AG20443 (cell line): ENCODE data around the gene LMNA.
"Not testable (repeated sequence)": the region's sequence is repeated elsewhere in the genome, so short reads cannot be mapped to it uniquely, and the experiment has no call there.

ENCODE experiments used
- DNase-seq: peaks from one replicate; pipeline ENCODE4 v3.0.0; 2012; ENCODE audit warnings: low spot score, mixed read lengths

LMNA gene

DNA sequence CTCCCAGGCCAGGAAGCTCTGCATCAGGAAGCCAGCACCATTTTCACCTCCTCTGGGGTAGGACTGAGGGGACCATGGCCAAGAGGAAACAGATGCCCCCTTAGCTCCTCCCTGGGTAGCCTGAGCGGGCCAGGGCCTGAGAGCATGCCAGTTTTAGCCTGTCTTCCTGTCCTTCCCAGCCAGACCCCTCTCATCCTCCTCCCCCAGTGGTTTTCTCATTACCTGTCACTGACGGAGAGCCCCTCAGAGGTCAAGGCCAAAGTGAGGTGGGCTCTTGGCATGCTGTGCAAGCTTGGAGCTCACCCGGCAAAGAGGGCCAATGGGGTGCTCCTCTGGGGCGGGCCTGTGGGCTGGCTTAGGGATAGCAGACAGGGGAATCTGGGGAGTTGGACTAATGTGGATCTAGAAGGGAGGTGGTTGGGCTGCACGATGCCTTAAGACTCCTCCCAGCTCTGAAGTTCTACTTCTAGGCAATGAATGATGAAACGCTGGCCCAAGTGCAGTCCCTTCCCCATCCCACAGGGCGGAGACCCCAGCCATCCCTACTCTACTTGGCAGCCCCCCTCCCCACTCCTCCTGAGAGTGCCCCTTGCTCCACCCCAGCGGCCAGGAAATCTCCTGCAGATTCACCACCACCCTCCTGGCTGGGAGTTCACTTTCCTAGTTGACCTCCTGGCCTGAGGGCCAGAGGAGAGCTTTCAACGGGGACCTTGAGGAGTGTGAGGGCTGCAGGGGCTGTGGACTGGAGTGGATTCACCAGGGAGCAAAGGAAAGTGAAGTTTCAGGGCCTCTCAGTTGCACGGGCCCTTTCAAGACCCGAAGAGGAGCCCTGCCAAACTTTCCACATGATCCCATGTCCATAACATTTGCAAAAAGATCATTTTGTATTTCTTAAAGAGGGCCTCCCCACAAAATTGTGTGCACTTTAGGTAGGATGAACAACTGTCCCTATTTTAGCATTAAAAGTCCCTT lies 9.4 kb upstream of the LMNA start:
- DNase-seq: peak; percentile 63

DNA sequence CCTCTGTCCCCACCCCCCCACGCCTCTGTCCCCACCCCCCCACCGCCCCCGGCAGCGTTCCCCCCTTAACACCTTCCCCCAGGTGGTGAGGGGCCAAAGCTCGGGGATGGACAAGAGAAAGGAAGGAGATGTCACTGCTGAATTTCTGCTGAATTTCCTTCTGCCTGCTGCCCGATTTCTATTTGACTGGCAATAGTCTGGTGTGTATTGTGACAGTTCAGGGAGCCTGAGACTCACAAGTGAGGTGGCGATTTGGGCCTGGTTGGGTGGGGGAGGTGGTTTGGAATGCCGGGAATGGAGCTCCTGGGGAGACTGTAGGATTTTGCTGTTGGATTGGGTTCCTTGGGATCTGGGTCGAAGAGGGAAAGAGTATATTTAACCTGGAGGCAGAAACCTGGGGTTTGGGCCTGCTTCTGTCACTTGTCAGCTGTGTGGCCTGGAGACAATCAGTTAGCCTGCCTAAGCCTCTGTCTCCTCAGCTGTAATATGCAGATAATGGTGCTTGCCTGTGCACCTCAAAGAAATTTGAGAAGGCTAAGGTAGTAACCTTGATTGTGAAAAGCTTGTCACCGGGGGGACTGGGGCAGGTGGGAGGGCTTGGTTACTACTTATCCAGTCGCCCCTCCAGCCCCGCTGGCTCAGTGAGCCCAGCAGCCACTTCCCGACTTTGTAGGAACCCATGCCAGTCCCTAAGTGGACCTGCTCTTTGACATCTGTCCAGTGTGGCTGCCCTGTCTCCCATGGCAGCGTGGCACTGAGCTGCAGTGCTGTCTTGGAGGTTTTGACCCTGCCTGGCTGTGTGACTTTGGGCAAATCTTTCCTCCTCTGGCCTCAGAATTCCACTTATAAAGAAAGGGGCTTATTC lies 7.7 kb upstream of the LMNA start:
- no peak for DNase-seq

GRCh38 chr1:156108057-156108456 lies 6.5 kb upstream of the LMNA start:
- DNase-seq: no peak

DNA sequence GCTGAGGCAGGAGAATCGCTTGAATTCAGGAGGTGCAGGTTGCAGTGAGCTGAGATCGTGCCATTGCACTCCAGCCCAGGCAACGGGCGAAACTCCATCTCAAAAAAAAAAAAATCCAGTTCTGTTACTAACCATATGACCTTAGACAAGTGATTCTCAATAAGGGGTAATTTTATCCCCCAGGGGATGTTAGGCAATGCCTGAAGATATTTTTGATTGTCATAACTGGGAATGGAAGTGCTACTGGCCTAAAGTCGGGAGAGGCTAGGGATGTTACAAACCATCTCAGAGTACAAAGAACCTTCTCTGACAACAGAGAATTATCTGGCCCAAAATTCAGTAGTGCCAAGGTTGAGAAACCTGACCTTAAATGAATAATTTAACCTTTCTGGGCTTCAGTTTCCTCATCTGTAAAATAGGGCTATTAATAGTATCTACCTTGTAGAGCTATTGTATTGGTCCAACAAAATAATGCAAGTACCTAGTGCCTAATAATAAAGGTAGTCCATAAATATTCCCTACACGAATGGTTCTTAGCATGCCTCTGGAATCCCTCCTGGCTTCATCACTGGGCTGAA lies 5.8 kb upstream of the LMNA start:
- no peak for DNase-seq

DNA sequence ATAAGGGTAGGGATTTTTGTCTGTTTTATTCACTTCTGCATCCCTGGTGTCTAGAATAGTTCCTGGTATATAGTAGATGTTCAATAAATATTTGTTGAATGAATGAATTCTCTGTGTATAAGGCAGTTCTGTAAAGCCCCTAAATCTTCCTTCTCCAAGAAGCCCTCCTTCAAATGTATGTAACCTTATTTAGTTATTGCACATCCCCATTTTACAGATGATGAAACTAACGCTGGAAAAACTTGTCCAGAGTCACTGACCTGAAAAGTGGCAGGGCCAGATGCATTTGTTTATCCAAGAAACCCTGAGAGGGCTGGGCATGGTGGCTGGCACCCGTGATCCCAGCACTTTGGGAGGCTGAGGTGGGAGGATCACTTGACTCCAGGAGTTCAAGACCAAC lies 4.3 kb upstream of the LMNA start:
- no peak for DNase-seq

- no peak for DNase-seq
These were observed 3.1 kb upstream of the LMNA start for GRCh38 chr1:156111355-156111962.

GRCh38 chr1:156112276-156113137 lies 2.0 kb upstream of the LMNA start:
- no peak for DNase-seq

- no peak for DNase-seq
These were observed 1.1 kb upstream of the LMNA start for GRCh38 chr1:156113282-156113950.

GRCh38 chr1:156114919-156115513 lies 505 bp downstream of the LMNA start:
- DNase-seq: no peak

DNA sequence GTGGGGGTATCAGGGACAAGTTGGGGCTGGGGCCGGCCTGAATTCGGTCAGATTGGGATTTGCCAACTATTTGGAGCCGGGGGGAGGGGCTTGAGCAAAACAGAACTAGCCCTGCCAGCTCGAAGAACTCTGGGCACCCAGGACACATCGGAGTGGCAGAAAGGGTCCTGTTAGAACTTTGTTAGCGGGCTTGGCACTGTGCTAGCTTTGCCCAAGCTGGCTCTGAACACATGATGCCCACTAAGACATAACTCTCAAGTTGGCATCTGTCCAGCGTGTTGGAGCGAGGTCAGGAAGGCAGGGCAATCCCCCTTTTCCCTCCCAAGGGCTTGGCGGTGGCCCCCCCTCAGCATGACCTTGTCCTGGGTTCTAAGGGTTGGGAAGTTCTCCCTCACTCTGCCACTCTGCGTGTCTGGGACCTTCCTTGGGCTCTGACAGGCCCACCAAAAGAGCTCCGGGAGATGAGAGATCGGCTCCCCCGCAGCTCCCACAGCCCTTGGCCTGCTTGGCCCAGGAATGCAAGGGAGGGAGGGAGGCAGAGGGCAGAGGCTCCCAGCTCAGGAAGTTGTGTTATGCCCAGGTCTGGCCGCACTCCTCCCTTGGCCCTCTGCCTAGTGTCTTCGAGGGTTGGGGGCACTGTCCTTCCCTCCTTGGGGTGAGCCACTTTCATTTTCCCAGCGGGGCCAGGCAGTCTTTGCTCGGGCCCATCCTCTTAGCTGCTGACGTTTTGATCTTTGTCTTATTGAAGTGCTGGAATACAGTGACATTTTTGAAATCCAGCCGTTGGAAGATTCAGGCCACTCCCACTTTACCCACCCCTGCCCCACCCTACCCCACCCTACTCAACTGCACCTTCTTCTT lies 1.2 kb downstream of the LMNA start:
- DNase-seq: no peak

DNA sequence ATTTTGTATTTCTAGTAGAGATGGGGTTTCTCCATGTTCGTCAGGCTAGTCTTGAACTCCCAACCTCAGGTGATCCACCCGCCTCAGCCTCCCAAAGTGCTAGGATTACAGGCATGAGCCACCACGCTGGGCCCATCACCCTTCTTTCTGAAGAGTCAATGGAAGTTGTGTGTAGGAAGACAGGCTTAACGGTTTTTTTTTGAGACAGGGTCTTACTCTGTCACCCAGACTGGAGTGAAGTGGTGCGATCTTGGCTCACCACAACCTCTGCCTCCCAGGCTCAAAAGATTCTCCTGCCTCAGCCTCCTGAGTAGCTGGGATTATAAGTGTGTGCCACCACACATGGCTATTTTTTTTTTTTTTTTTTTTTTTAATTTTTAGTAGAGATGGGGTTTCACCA lies 2.2 kb downstream of the LMNA start:
- not testable (repeated sequence) for DNase-seq

DNA sequence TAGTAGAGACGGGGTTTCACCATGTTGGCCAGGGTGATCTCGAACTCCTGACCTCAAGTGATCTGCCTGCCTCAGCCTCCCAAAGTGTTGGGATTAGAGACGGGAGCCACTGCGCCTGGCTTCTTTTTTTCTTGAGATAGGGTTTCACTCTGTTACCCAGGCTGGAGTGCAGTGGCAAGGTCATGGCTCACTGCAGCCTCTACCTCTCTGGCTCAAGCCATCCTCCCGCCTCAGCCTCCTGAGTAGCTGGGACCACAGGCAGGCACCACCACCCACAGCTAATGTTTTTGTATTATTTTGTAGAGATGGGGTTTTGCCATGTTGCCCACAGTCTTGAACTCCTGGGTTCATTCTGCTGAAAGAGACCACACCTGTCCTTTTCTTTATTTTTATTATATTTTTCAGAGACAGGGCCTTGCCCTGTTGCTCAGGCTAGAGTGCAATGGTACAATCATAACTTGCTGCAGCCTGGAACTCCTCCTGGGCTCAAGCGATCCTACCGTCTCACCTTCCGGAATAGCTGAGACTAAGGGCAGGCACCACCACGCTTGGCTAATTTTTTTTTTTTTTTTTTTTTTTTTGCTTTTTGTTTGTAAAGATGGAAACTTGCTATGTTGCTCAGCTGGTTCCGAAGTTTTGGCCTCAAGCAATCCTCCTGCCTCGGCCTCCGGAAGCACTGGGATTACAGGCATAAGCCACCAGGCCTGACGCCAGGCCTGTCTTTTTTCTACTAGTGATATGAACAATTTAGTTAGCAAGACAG lies 3.1 kb downstream of the LMNA start:
- DNase-seq: no peak

DNA sequence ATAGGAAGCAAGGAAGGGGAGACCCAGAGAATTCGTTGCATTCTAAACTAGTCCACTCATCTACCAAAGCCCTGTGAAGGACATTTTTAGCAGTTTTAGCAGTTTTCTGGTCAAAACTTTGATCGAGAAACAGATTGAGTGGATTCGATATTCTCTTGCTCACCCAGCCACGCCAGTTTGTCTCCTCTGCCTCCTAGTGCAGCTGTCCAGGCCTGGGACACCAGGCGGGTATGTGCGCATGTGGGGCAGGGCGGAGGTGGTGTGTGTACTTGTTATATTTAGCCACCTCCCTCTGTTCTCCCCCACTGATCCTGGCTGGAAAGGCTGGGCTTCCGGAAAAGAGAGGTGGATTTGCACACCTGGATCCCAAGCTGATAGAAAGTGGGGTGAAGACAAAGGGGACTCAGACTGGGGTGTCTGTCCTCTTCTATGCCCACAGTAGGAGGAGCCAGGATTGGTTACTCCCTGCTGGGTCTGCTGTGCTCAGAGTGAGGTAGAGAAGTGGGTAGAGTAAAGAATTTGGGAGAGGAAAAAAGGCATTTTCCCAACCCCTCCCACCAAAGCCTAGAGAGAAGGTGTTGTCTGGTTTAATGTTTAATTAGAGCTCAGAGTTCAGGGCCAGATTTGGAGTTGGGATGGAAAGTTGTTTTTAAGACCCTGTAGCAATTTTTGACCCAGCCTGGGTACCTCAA lies 3.8 kb downstream of the LMNA start:
- DNase-seq: no peak

DNA sequence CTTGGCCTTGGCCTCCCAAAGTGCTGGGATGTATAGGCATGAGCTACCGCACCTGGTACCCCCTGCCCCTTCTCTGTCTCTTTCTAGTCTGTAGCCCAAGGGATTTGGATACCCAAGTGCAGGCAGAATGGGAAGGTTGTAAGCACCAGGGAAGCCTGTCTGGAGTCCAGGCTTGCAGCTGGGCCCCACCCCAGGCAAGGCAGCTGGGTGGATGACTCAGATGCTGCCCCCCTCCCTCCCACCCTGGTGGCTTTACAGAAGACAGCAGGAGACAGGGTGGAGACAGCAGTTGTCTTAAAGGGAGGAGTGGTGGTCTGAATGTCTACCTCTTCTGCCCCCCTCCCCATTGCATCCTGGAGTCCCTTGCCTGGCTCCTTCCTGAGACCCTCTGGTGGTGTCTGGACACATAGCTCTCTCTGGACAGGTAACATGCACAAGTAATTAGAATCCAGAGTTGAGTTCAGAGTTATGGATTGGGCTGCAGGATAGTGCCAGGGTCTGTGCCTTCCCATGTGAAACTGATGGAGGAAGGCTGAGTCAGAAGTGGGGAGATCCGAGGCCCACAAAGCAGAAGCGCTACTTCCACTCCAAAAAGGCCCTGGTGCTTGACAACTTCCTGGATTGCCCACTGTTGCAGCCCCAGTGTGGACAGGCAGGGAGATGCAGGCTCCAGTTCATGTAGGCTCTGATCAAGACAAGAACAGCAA lies 5.1 kb downstream of the LMNA start:
- DNase-seq: no peak

- DNase-seq: no peak
These were observed 5.8 kb downstream of the LMNA start for GRCh38 chr1:156120318-156120717.

DNA sequence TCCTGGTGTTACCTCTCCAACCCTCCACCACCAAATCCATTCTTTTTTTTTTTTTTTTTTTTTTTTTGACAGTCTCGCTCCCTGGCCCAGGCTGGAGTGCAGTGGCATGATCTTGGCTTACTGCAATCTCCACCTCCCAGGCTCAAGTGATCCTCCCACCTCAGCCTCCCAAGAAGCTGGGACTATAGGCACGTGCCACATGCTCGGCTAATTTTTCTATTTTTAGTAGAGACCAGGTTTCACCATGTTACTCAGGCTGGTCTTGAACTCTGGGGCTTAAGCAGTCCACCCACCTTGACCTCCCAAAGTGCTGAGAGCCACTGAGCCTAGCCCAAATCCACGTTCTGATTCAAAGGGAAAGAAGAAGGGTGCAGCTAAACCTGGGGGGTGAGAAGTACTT lies 6.5 kb downstream of the LMNA start:
- DNase-seq: not testable (repeated sequence)

DNA sequence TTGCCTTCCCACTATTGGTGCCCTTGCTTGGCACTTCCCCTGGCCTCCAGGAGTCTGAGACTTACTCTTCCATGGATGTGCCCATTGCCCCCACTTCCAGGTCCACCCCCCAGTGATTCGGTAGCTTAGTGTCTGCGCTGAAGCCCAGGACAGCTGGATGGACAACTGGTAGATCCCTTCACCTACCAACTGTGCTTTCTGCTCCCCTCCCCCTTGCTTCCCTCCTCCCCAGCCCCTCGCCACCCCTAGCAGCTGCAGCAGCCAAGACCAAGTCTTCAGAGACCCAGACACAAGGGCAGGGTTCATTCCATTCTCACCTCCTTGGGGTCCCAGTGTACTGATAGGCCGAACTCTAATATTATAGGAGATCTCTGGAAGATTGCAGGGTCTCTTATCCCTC lies 6.9 kb downstream of the LMNA start:
- DNase-seq: no peak
